ENCODE data around the gene PER3. TPM values are rescaled to one million over a fixed set of nuclear protein-coding genes. Genes with fewer than 3 reads are reported as not detected.

PER3 gene
- total and polyA plus RNA-seq, 4 donors = 3.4 to 21.1 (median 11.5) TPM

DNA sequence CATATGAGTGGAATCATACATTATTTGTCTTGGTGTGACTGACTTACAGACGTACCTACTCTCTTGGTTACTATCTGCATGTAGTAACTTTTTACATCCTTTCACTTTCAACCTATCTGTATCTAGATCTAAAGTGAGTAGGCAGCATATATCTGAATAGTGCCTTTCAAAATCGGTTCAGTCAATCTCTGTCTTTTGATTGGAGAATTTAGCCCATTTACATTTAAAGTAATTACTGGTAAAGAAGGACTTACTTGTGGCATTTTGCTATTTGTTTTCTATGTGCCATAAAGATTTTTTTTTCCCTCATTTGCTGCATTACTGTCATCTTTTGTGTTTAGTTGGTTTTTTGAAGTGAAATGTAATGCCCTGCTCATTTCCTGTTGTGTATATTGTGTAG, 54.6 kb downstream of the PER3 start:
- H3K4me3 ChIP-seq = no peak overlapping the region
- no peak for ATAC-seq (ENCODE audit: insufficient read depth, low FRiP score)
- H3K9me3 ChIP-seq (ENCODE audit: control insufficient read depth in 4 of 4, insufficient read depth in 3 of 4, low read length in 3 of 4) = peaks cover 0 to 10% (median 1%) of the 10 kb centered on the region in 4 donors
- no peaks in the 10 kb centered on the region for H3K27me3 ChIP-seq (ENCODE audit: control insufficient read depth in 3 of 3, insufficient read depth in 3 of 3, low read length in 2 of 3)
- H3K4me1 ChIP-seq (ENCODE audit: control insufficient read depth in 5 of 5, insufficient read depth in 5 of 5, low read length in 5 of 5) = no peaks in the 10 kb centered on the region
- H3K36me3 ChIP-seq (ENCODE audit: control insufficient read depth in 4 of 4, insufficient read depth in 4 of 4, low read length in 4 of 4) = peaks cover 8 to 44% (median 27%) of the 10 kb centered on the region in 4 donors
- H3K27ac ChIP-seq (ENCODE audit: low read depth in 1 of 2, low read length in 1 of 2) = no peak overlapping the region
- 97% methylated on average over 2 of the region's 2 CpGs for WGBS, 2 donors
- no peak for DNase-seq
- TF ChIP-seq, protein P1, sequence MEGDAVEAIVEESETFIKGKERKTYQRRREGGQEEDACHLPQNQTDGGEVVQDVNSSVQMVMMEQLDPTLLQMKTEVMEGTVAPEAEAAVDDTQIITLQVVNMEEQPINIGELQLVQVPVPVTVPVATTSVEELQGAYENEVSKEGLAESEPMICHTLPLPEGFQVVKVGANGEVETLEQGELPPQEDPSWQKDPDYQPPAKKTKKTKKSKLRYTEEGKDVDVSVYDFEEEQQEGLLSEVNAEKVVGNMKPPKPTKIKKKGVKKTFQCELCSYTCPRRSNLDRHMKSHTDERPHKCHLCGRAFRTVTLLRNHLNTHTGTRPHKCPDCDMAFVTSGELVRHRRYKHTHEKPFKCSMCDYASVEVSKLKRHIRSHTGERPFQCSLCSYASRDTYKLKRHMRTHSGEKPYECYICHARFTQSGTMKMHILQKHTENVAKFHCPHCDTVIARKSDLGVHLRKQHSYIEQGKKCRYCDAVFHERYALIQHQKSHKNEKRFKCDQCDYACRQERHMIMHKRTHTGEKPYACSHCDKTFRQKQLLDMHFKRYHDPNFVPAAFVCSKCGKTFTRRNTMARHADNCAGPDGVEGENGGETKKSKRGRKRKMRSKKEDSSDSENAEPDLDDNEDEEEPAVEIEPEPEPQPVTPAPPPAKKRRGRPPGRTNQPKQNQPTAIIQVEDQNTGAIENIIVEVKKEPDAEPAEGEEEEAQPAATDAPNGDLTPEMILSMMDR (IDR thresholded peaks at IDR 0.05; ENCODE audit: control extremely low read depth, extremely low read depth) = no peak
- no peak overlapping the region for H3K9ac ChIP-seq (ENCODE audit: insufficient read depth in 1 of 2, low read length in 2 of 2)

GRCh38 chr1:7839526-7839925, 55.4 kb downstream of the PER3 start:
- H3K27me3 ChIP-seq (ENCODE audit: control insufficient read depth in 3 of 3, insufficient read depth in 3 of 3, low read length in 2 of 3) = no peaks in the 10 kb centered on the region
- peaks cover 0 to 10% (median 1%) of the 10 kb centered on the region in 4 donors for H3K9me3 ChIP-seq (ENCODE audit: control insufficient read depth in 4 of 4, insufficient read depth in 3 of 4, low read length in 3 of 4)
- H3K27ac ChIP-seq (ENCODE audit: low read depth in 1 of 2, low read length in 1 of 2) = no peak overlapping the region
- TF ChIP-seq, protein P1 (IDR thresholded peaks at IDR 0.05; ENCODE audit: control extremely low read depth, extremely low read depth) = no peak
- no peak for ATAC-seq (ENCODE audit: insufficient read depth, low FRiP score)
- no peak for DNase-seq
- no peaks in the 10 kb centered on the region for H3K4me1 ChIP-seq (ENCODE audit: control insufficient read depth in 5 of 5, insufficient read depth in 5 of 5, low read length in 5 of 5)
- H3K4me3 ChIP-seq = no peak overlapping the region
- 92 to 95% methylated on average over 3 of the region's 3 CpGs for WGBS, 2 donors
- H3K36me3 ChIP-seq (ENCODE audit: control insufficient read depth in 4 of 4, insufficient read depth in 4 of 4, low read length in 4 of 4) = peaks cover 8 to 46% (median 26%) of the 10 kb centered on the region in 4 donors
- H3K9ac ChIP-seq (ENCODE audit: insufficient read depth in 1 of 2, low read length in 2 of 2) = no peak overlapping the region

GRCh38 chr1:7842517-7842916, 58.4 kb downstream of the PER3 start:
- no peaks in the 10 kb centered on the region for H3K4me1 ChIP-seq (ENCODE audit: control insufficient read depth in 5 of 5, insufficient read depth in 5 of 5, low read length in 5 of 5)
- TF ChIP-seq, protein P1 (IDR thresholded peaks at IDR 0.05; ENCODE audit: control extremely low read depth, extremely low read depth) = no peak
- peaks cover 7 to 34% (median 22%) of the 10 kb centered on the region in 4 donors for H3K36me3 ChIP-seq (ENCODE audit: control insufficient read depth in 4 of 4, insufficient read depth in 4 of 4, low read length in 4 of 4)
- no peaks in the 10 kb centered on the region for H3K27me3 ChIP-seq (ENCODE audit: control insufficient read depth in 3 of 3, insufficient read depth in 3 of 3, low read length in 2 of 3)
- peaks cover 0 to 10% (median 1%) of the 10 kb centered on the region in 4 donors for H3K9me3 ChIP-seq (ENCODE audit: control insufficient read depth in 4 of 4, insufficient read depth in 3 of 4, low read length in 3 of 4)
- H3K27ac ChIP-seq (ENCODE audit: low read depth in 1 of 2, low read length in 1 of 2) = no peak overlapping the region
- H3K4me3 ChIP-seq = no peak overlapping the region
- no peak overlapping the region for H3K9ac ChIP-seq (ENCODE audit: insufficient read depth in 1 of 2, low read length in 2 of 2)
- no peak for ATAC-seq (ENCODE audit: insufficient read depth, low FRiP score)
- 89 to 90% methylated on average over 4 of the region's 4 CpGs for whole genome bisulfite sequencing, 2 donors
- DNase-seq = no peak

DNA sequence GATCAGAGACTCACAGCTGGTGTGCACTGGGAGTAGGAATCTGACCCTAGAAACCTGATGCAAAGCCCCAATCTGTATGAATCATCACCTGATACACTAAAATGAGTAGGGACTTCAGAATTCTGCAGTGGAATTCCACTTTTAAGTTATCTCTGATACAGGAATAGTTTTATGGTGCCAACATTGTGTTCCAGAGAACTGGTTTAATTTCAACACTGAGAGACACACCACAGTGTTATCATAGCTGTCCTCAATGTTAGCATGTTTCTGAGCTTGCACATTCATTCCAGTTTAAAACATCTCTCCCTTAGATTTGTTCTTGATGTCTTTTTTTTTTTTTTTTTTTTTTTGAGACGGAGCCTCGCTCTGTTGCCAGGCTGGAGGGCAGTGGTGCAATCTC, 61.7 kb downstream of the PER3 start:
- H3K4me1 ChIP-seq (ENCODE audit: control insufficient read depth in 5 of 5, insufficient read depth in 5 of 5, low read length in 5 of 5) = no peaks in the 10 kb centered on the region
- H3K36me3 ChIP-seq (ENCODE audit: control insufficient read depth in 4 of 4, insufficient read depth in 4 of 4, low read length in 4 of 4) = peaks cover 0 to 12% (median 7%) of the 10 kb centered on the region in 4 donors
- H3K27me3 ChIP-seq (ENCODE audit: control insufficient read depth in 3 of 3, insufficient read depth in 3 of 3, low read length in 2 of 3) = no peaks in the 10 kb centered on the region
- ATAC-seq (ENCODE audit: insufficient read depth, low FRiP score) (no peak), DNase-seq (no peak)
- 95 to 100% methylated on average over 2 of the region's 2 CpGs for WGBS, 2 donors
- no peak overlapping the region for H3K4me3 ChIP-seq
- TF ChIP-seq, protein P1 (IDR thresholded peaks at IDR 0.05; ENCODE audit: control extremely low read depth, extremely low read depth) = no peak
- H3K9ac ChIP-seq (ENCODE audit: insufficient read depth in 1 of 2, low read length in 2 of 2) = no peak overlapping the region
- no peak overlapping the region for H3K27ac ChIP-seq (ENCODE audit: low read depth in 1 of 2, low read length in 1 of 2)
- no peaks in the 10 kb centered on the region for H3K9me3 ChIP-seq (ENCODE audit: control insufficient read depth in 4 of 4, insufficient read depth in 3 of 4, low read length in 3 of 4)
